Upper lobe of right lung (tissue), 1 donor: ENCODE data around the gene LHX2. TPM values are rescaled to one million over a fixed set of nuclear protein-coding genes. Genes with fewer than 3 reads are reported as not detected.

Experiments
- ATAC-seq: fragments of 200-7000 bp; cut with Tn5 transposase; one replicate; pipeline ENCODE4 v1.9.1; 2020; ENCODE audit warnings: mild to moderate bottlenecking, moderate library complexity
- DNase-seq: peaks from one replicate; pipeline ENCODE4 v3.0.0-alpha.2; 2020
- H3K27ac ChIP-seq: fragments of 200-600 bp; one replicate; pipeline ENCODE4 v1.8.0; 2022
- H3K27me3 ChIP-seq: fragments of 200-600 bp; one replicate; pipeline ENCODE4 v1.8.0; 2022; ENCODE audit warnings: mild to moderate bottlenecking
- H3K36me3 ChIP-seq: fragments of 200-600 bp; one replicate; pipeline ENCODE4 v1.8.0; 2022
- H3K4me1 ChIP-seq: fragments of 200-600 bp; one replicate; pipeline ENCODE4 v1.8.0; 2022
- H3K4me3 ChIP-seq: fragments of 200-600 bp; one replicate; pipeline ENCODE4 v1.8.0; 2022; ENCODE audit warnings: mild to moderate bottlenecking
- H3K9me3 ChIP-seq: fragments of 200-600 bp; one replicate; pipeline ENCODE4 v1.8.0; 2022
- CTCF ChIP-seq: fragments of 200-600 bp; IDR thresholded peaks from one replicate; pipeline ENCODE4 v1.8.0; 2022; ENCODE audit warnings: antibody characterized with exemption
- intact Hi-C: fragments of 100-400 bp; cut with DNase I; formaldehyde crosslinking; loops from one replicate; pipeline ENCODE4 v1.11.0; 2022
- total RNA-seq: library from RNA; stranded (reverse); fragmentation: NEBNext Ultra II Directional; extraction: Animal tissue kit (Norgen Biotek cat#: 25700); gene quantifications from one replicate; pipeline ENCODE4 v1.2.1, GENCODE V29; 2021
- donor health status: DM: no; HTN: yes; CAD: no; lungs with severe emphysema.

The LHX2 gene
- total RNA-seq, 1 donor from 2014 or later: not detected

- no peak for TF ChIP-seq CTCF
- DNase-seq: no peak
- Histone ChIP-seq H3K36me3 (no peaks in the 10 kb centered on the region), H3K4me1 (no peaks in the 10 kb centered on the region), H3K27ac (no peak overlapping the region), H3K4me3 (no peak overlapping the region), H3K9me3 (no peaks in the 10 kb centered on the region), H3K27me3 (peaks cover 3% of the 10 kb centered on the region)
- no peak for ATAC-seq
- intact Hi-C loops: no loop called here
Observed at GRCh38 chr9:124062172-124062571, 50.6 kb downstream of the LHX2 start.

DNA sequence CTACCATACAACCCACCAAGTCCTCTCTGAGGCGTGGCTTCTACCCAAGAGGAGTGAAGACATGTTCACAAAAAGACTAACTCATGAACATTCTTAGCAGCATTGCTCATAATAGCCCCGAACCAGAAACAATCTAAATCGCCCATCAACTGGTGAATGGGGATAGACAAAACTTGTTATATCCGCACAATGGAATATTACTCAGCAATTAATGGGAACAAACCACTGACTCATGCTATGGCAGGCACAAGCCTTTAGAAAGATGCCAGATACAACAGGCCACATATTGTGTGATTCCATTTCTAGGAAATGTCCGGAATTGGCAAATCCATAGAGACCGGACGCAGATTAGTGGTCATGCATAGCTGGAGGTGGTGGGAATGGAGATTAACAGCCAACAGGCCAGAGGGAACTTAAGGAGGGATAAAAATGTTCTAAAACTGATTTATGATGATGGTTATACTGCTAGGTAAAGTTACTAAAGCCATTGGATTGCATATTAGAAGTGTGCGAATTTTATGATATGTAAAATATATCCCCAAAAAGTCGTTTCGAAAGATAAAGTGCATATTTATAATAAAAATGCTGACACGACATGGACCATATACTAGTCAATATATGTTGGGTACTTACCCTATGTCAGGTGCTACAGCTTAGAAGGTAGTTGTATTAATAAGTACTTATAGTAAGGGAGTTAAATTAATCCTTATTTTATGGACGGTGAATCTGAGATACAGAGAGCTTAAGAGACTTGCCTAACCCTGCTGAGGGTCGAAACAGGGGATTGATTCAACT is 55.4 kb downstream of the LHX2 start:
- H3K4me3 ChIP-seq: no peak overlapping the region
- no peaks in the 10 kb centered on the region for H3K27me3 ChIP-seq
- H3K4me1 ChIP-seq: no peaks in the 10 kb centered on the region
- intact Hi-C loops: no loop called here
- no peaks in the 10 kb centered on the region for H3K36me3 ChIP-seq
- no peak for DNase-seq
- TF ChIP-seq CTCF: no peak
- H3K27ac ChIP-seq: no peak overlapping the region
- no peaks in the 10 kb centered on the region for H3K9me3 ChIP-seq
- ATAC-seq: no peak

DNA sequence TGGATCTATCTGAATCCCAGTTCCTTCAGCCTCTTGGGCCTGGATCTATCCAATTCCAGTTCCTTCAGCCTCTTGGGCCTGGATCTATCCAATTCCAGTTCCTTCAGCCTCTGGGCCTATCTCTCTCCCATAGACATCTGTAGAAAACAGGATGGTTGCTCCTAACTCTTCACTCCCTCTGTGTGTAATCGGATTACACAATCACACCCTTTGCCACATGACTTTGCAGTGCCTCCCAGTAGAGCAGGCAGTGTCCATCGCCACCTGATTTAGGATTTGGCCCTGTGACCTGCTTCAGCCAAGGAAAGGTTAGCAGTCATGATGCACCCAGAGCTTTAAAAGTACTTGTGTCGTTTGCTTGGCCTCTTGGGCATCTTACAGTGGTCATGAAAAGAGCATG is 56.7 kb downstream of the LHX2 start:
- Histone ChIP-seq H3K4me1 (no peaks in the 10 kb centered on the region), H3K36me3 (no peaks in the 10 kb centered on the region), H3K4me3 (no peak overlapping the region), H3K27me3 (no peaks in the 10 kb centered on the region), H3K9me3 (no peaks in the 10 kb centered on the region), H3K27ac (no peak overlapping the region)
- no peak for TF ChIP-seq CTCF
- intact Hi-C loops: no loop called here
- DNase-seq: no peak
- no peak for ATAC-seq

- Histone ChIP-seq H3K27ac (no peak overlapping the region), H3K4me1 (no peaks in the 10 kb centered on the region), H3K36me3 (no peaks in the 10 kb centered on the region), H3K9me3 (no peaks in the 10 kb centered on the region), H3K4me3 (no peak overlapping the region), H3K27me3 (peaks cover 4% of the 10 kb centered on the region)
- TF ChIP-seq CTCF: no peak
- ATAC-seq (no peak), DNase-seq (no peak)
- intact Hi-C loops: no loop called here
Observed at GRCh38 chr9:124074746-124075145, 63.2 kb downstream of the LHX2 start.

DNA sequence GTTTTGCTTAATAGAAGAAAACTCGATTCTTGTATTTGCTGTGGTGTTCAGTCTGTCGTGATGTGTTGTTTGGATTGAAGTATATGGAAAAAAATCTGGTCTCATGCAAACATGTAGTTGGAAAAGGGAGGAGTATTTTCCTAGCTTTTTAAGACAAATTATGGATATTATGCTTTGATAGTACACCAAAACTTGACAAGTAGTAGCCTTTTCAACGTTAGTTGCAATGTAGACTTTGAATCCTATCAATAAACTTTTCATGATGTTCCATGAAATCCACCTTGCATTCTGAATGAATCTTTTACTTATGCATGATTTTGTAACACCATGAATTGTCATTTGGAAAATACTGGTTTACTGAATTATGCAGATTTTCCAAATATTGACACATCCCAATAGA is 64.2 kb downstream of the LHX2 start:
- Histone ChIP-seq H3K4me1 (no peaks in the 10 kb centered on the region), H3K4me3 (no peak overlapping the region), H3K9me3 (no peaks in the 10 kb centered on the region), H3K36me3 (no peaks in the 10 kb centered on the region), H3K27me3 (peaks cover 4% of the 10 kb centered on the region), H3K27ac (no peak overlapping the region)
- intact Hi-C loops: no loop called here
- ATAC-seq (no peak), DNase-seq (no peak)
- TF ChIP-seq CTCF: no peak
